GM12864 (cell line): Measurements from ENCODE around the gene DDX18.
"Not testable (repeated sequence)": the region's sequence is repeated elsewhere in the genome, so short reads cannot be mapped to it uniquely, and the experiment has no call there.

ENCODE experiments used
- DNase-seq: peaks from one replicate; pipeline ENCODE4 v3.0.0-alpha.2; 2011; ENCODE audit warnings: low read depth
- H3K4me3 ChIP-seq: 2 replicates; pipeline ENCODE4 v1.5.1; 2011; ENCODE audit warnings: mild to moderate bottlenecking, low read depth, low read length, control low read depth
- CTCF ChIP-seq: IDR thresholded peaks from 2 replicates; pipeline ENCODE4 v1.5.1; 2011; ENCODE audit warnings: low read depth, mild to moderate bottlenecking, moderate library complexity, low read length, control low read depth, inconsistent platforms; ENCODE audit errors: missing control alignments

DDX18 gene

GRCh38 chr2:117818921-117819320, 4.4 kb downstream of the DDX18 start:
- TF ChIP-seq CTCF, result no peak
- H3K4me3 ChIP-seq, result no peak overlapping the region
- DNase-seq, result no peak

GRCh38 chr2:117820444-117820843, 6.0 kb downstream of the DDX18 start:
- H3K4me3 ChIP-seq, result no peak overlapping the region
- TF ChIP-seq CTCF, result no peak
- no peak for DNase-seq

GRCh38 chr2:117825437-117825836, 10.9 kb downstream of the DDX18 start:
- TF ChIP-seq CTCF, result no peak
- DNase-seq, result no peak
- H3K4me3 ChIP-seq, result no peak overlapping the region

DNA sequence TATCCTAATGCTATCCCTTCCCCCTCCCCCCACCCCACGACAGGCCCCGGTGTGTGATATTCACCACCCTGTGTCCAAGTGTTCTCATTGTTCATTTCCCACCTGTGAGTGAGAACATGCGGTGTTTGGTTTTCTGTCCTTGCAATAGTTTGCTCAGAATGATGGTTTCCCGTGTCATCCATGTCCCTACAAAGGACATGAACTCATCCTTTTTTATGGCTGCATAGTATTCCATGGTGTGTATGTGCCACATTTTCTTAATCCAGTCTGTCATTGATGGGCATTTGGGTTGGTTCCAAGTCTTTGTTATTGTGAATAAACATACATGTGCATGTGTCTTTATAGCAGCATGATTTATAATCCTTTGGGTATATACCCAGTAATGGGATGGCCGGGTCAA, 13.0 kb downstream of the DDX18 start:
- not testable (repeated sequence) for H3K4me3 ChIP-seq, DNase-seq

DNA sequence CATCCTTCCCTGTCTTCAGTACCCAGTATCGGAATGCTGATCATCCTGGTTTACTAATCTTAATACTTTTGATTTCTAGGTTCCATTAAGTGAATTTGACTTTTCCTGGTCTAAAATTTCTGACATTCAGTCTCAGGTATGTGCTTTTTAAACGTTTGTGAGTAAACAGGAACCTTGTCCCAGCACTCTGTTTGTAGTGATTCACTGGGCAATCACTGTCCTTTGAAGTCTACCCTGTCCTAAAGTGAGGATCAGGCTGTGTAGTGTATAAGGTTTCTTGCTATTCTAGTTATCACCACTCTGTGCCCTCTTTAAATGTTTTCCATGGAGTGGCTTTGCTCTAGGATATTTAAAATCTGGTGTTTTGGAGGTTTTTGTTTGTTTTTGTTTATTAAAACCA, 14.4 kb downstream of the DDX18 start:
- TF ChIP-seq CTCF, result no peak
- no peak for DNase-seq
- H3K4me3 ChIP-seq, result no peak overlapping the region

DNA sequence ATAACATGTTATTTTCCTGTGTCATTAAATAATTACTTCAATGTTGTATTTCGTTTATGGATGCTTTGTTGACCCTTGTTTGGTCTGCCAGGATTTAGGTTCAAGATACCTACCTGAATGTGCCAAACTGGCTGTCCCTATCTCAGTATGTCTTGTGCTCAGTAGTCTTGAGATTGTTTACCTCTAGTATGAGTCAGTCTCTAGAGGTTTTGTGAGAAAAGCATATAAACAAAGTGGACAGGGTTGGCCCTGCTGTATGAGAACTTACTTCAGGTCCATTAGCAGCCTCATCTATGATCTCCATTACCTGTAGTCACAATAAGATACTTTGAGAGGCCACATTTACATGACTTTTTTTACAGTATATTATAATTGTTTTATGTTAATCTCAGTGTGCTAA, 17.8 kb downstream of the DDX18 start:
- TF ChIP-seq CTCF, result no peak
- no peak for DNase-seq
- no peak overlapping the region for H3K4me3 ChIP-seq

DNA sequence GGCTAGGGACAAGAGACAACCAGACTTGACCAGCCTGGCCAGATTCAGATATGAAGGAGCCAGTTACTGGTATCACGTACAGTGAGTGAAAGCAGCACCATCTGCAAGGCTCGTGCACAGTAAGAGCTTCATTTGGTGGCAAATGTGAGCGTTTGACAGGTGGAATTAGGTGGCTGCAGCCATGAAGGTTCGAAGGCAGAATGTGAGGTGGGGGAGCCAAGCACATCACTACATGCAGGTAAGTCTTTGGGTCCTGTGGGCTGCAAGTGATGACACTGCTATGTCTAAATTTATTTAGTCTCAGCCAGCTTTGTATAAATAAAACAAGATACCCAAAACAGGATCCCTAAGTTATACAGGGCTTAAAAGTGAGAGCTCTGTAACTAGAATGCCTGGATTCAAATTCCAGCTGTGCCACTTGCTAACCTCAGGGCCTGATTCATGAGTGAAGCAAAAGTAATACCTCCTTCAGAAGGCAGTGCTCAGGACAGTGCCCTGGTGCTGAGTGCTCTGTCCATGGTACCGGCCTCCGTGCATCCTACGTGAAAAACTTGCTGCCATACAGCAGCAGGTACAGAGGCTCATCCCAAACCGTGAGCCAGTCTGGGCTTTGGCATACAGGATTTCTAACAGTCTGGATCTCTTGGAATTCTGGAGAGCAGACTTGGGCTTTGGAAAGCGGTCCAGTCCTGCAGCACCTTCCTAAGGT, 18.6 kb downstream of the DDX18 start:
- no peak for TF ChIP-seq CTCF

More for the DNA sequence above, 18.6 kb downstream of the DDX18 start:
- no peak for DNase-seq
- no peak overlapping the region for H3K4me3 ChIP-seq
